Measurements from ENCODE around the gene TBC1D21. TPM values are rescaled to one million over a fixed set of nuclear protein-coding genes. Genes with fewer than 3 reads are reported as not detected.

Gene TBC1D21
- total RNA-seq, 1 experiment from 2014 or later = not detected

DNA sequence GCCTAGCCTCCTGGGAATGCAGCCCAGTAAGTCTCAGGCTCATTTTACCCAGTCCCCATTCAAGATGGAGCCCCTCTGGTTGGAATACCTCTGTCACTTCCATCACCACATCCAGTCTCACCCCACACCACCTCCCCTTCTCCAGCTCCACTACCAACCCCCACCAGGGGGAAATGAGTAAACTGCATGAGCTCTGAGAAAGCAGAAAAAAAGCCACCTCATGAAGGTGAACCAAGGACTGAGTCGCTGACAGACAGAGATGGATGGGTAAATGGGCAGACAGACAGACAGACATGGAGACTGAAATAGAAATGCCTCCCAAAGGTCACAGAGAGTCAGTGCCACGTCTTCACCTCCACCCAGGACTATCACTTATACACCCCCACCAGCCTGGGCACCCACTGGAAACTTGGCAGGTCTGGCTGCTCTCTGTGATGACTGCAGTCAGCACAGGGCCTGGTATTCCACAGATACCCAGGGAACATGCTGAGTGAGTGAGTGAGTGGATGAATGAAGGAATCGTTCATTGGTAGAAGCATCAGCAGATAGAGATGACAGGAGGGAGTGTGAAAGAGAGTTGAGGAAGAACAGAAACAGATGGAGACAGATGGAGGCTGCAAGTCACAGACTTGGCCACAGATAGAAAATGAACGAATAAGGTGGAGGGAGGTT lies 48.0 kb downstream of the TBC1D21 start:
- Histone ChIP-seq H3K27me3 (ENCODE audit: insufficient read depth, low read length) (no peaks in the 10 kb centered on the region), H3K27ac (ENCODE audit: insufficient read length, low read depth, low read length) (no peak overlapping the region), H3K4ac (ENCODE audit: low read depth, low read length) (no peak overlapping the region), H4K5ac (ENCODE audit: insufficient read length, low read depth, low read length) (no peak overlapping the region), H3K4me2 (ENCODE audit: insufficient read depth, insufficient read length, low read length) (no peak overlapping the region), H2BK5ac (ENCODE audit: insufficient read length, low read length) (no peak overlapping the region), H3K79me1 (ENCODE audit: insufficient read depth, low read depth, low read length, poor library complexity, severe bottlenecking) (no peaks in the 10 kb centered on the region), H3K4me1 (ENCODE audit: insufficient read depth, low read length) (peaks cover 19% of the 10 kb centered on the region; the same call in 1 of the 2 replicates), H2BK120ac (ENCODE audit: low read depth, low read length, poor library complexity, severe bottlenecking) (no peak overlapping the region), H2BK20ac (ENCODE audit: low read depth, low read length, poor library complexity, severe bottlenecking) (no peak overlapping the region), H3K18ac (ENCODE audit: insufficient read length, low read depth, low read length) (no peak overlapping the region), H3K9me3 (ENCODE audit: control insufficient read depth, low read depth, low read length) (no peaks in the 10 kb centered on the region), H2AFZ (ENCODE audit: low read length) (no peak overlapping the region), H3K23ac (ENCODE audit: insufficient read length, low read depth, low read length) (no peak overlapping the region), H4K91ac (ENCODE audit: insufficient read length, low read depth, low read length) (no peak overlapping the region), H3K79me2 (ENCODE audit: insufficient read depth, low read length) (no peaks in the 10 kb centered on the region), H3T11ph (ENCODE audit: low read length) (no peak overlapping the region), H2AK5ac (ENCODE audit: insufficient read length, low read length) (no peak overlapping the region), H3K9ac (ENCODE audit: extremely low read depth, insufficient read length, low read length) (no peak overlapping the region), H2BK15ac (ENCODE audit: low read depth, low read length) (no peak overlapping the region), H3K14ac (ENCODE audit: insufficient read depth, low read length) (no peak overlapping the region; the same call in 1 of the 2 replicates), H2BK12ac (ENCODE audit: insufficient read length, low read depth, low read length) (no peak overlapping the region), H4K8ac (replicated peaks; ENCODE audit: insufficient read length, low read depth, low read length) (no peak overlapping the region), H3K56ac (ENCODE audit: insufficient read length, low read depth, low read length) (no peak overlapping the region), H4K20me1 (ENCODE audit: control insufficient read depth, insufficient read depth, insufficient read length) (no peaks in the 10 kb centered on the region), H3K23me2 (ENCODE audit: insufficient read length, low read depth, low read length, poor library complexity, severe bottlenecking) (peaks cover 4% of the 10 kb centered on the region)
- TF ChIP-seq, protein P1, sequence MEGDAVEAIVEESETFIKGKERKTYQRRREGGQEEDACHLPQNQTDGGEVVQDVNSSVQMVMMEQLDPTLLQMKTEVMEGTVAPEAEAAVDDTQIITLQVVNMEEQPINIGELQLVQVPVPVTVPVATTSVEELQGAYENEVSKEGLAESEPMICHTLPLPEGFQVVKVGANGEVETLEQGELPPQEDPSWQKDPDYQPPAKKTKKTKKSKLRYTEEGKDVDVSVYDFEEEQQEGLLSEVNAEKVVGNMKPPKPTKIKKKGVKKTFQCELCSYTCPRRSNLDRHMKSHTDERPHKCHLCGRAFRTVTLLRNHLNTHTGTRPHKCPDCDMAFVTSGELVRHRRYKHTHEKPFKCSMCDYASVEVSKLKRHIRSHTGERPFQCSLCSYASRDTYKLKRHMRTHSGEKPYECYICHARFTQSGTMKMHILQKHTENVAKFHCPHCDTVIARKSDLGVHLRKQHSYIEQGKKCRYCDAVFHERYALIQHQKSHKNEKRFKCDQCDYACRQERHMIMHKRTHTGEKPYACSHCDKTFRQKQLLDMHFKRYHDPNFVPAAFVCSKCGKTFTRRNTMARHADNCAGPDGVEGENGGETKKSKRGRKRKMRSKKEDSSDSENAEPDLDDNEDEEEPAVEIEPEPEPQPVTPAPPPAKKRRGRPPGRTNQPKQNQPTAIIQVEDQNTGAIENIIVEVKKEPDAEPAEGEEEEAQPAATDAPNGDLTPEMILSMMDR (conservative IDR thresholded peaks at IDR 0.05) = no peak
- no peak overlapping the region; a peak in 1 of 5 replicates for H3K4me3 Mint-ChIP-seq
- no peak for DNase-seq
- peaks cover 6 to 13% of the 10 kb centered on the region in 2 experiments; a peak in 4 of 5 replicates for H3K9me3 Mint-ChIP-seq
- WGBS (ENCODE audit: extremely low coverage, insufficient read length, low lambda C conversion rate) = no CpG with 5 or more reads among the region's 4 CpGs
- no peak overlapping the region; a peak in 1 of 7 replicates for H3K27ac Mint-ChIP-seq
- H3K4me1 Mint-ChIP-seq = peaks cover 45 to 52% of the 10 kb centered on the region in 2 experiments
- H3K27me3 Mint-ChIP-seq (ENCODE audit: low read depth) = peaks cover 13% of the 10 kb centered on the region
- peaks cover 19 to 23% (median 19%) of the 10 kb centered on the region in 3 experiments for H3K36me3 Mint-ChIP-seq (ENCODE audit: insufficient read depth in 1 of 3, low read depth in 3 of 3)

Measured in H9 (cell line).